GM04503 (cell line): ENCODE measurements around the gene GRID2.

Experiments
- DNase-seq: peaks from one replicate; pipeline ENCODE4 v3.0.0-alpha.2; 2012; ENCODE audit warnings: low read depth

The GRID2 gene

GRCh38 chr4:93080316-93080715 is 776.5 kb downstream of the GRID2 start:
- DNase-seq = no peak

- no peak for DNase-seq
Measured at GRCh38 chr4:93084599-93085305, 781.0 kb downstream of the GRID2 start.

GRCh38 chr4:93086356-93086755 is 782.6 kb downstream of the GRID2 start:
- no peak for DNase-seq

- DNase-seq = no peak
Measured at GRCh38 chr4:93092765-93093164, 789.0 kb downstream of the GRID2 start.

- DNase-seq = no peak
Measured at GRCh38 chr4:93103042-93103441, 799.3 kb downstream of the GRID2 start.

GRCh38 chr4:93116624-93117023 is 812.9 kb downstream of the GRID2 start:
- DNase-seq = no peak

- DNase-seq = no peak
Measured at GRCh38 chr4:93127489-93127888, 823.7 kb downstream of the GRID2 start.

GRCh38 chr4:93132631-93133030 is 828.9 kb downstream of the GRID2 start:
- DNase-seq = no peak

- no peak for DNase-seq
Measured at GRCh38 chr4:93139118-93139517, 835.4 kb downstream of the GRID2 start.

- DNase-seq = no peak
Measured at GRCh38 chr4:93143902-93144301, 840.1 kb downstream of the GRID2 start.

- no peak for DNase-seq
Measured at GRCh38 chr4:93144644-93145043, 840.9 kb downstream of the GRID2 start.

- no peak for DNase-seq
Measured at GRCh38 chr4:93147524-93148212, 843.9 kb downstream of the GRID2 start.

GRCh38 chr4:93152491-93152890 is 848.7 kb downstream of the GRID2 start:
- no peak for DNase-seq

GRCh38 chr4:93157986-93158385 is 854.2 kb downstream of the GRID2 start:
- no peak for DNase-seq

GRCh38 chr4:93168053-93168452 is 864.3 kb downstream of the GRID2 start:
- no peak for DNase-seq

- no peak for DNase-seq
Measured at GRCh38 chr4:93169966-93170365, 866.2 kb downstream of the GRID2 start.

GRCh38 chr4:93174598-93174997 is 870.8 kb downstream of the GRID2 start:
- DNase-seq = no peak

GRCh38 chr4:93178279-93178678 is 874.5 kb downstream of the GRID2 start:
- DNase-seq = no peak

GRCh38 chr4:93179044-93179443 is 875.3 kb downstream of the GRID2 start:
- no peak for DNase-seq

- DNase-seq = no peak
Measured at GRCh38 chr4:93182722-93183121, 879.0 kb downstream of the GRID2 start.

- no peak for DNase-seq
Measured at GRCh38 chr4:93183576-93183975, 879.8 kb downstream of the GRID2 start.

GRCh38 chr4:93184053-93184452 is 880.3 kb downstream of the GRID2 start:
- no peak for DNase-seq

GRCh38 chr4:93186846-93187245 is 883.1 kb downstream of the GRID2 start:
- DNase-seq = no peak

GRCh38 chr4:93187466-93187865 is 883.7 kb downstream of the GRID2 start:
- DNase-seq = no peak
